H1 (cell line): Measurements from ENCODE around the gene KRABD2.

ENCODE experiments used
- CTCF ChIA-PET: fragments of 300-600 bp; sonication (Branson Sonifier 250); formaldehyde crosslinking; loops from one replicate; lab custom pipeline; 2021; ENCODE audit not compliant: partially characterized antibody; lab: Charles Lee
- POLR2A ChIA-PET: fragments of 300-600 bp; sonication (Branson Sonifier 250); formaldehyde crosslinking; loops from one replicate; lab custom pipeline; 2021; ENCODE audit warnings: inconsistent platforms; ENCODE audit not compliant: partially characterized antibody; lab: Charles Lee
- DNase-seq, 2 experiments: peaks; one replicate each; pipeline versions ENCODE4 v3.0.0 to v3.0.0-alpha.2; 2010 to 2022; ENCODE audit warnings: low spot score in 2 of 2, low read depth in 1 of 2, mixed read lengths in 1 of 2
- FAIRE-seq: peaks from 2 replicates; lab custom pipeline; 2011; peaks lifted over from hg19 to GRCh38; lab: Jason Lieb, UNC
- H2AFZ ChIP-seq: 2 replicates; pipeline ENCODE4 v1.8.1; 2012; ENCODE audit warnings: low read length, inconsistent platforms
- H2AK5ac ChIP-seq: 2 replicates; pipeline ENCODE4 v1.6.1; 2013; ENCODE audit warnings: low read depth, low read length
- H2BK120ac ChIP-seq: replicated peaks from 2 replicates; pipeline ENCODE3; 2013; ENCODE audit warnings: low read depth, low read length, inconsistent platforms
- H2BK12ac ChIP-seq: 2 replicates; pipeline ENCODE4 v1.6.1; 2013; ENCODE audit warnings: low read depth, low read length
- H2BK15ac ChIP-seq: 2 replicates; pipeline ENCODE4 v1.6.1; 2013; ENCODE audit warnings: low read length
- H2BK20ac ChIP-seq: 2 replicates; pipeline ENCODE4 v1.6.1; 2013; ENCODE audit warnings: low read length
- H2BK5ac ChIP-seq: 2 replicates; pipeline ENCODE4 v1.6.1; 2013; ENCODE audit warnings: low read depth, low read length
- H3K14ac ChIP-seq: 2 replicates; pipeline ENCODE4 v1.6.1; 2013; ENCODE audit warnings: inconsistent platforms; ENCODE audit not compliant: insufficient read length
- H3K18ac ChIP-seq: 2 replicates; pipeline ENCODE4 v1.6.1; 2013; ENCODE audit warnings: low read length; ENCODE audit errors: extremely low read depth
- H3K23ac ChIP-seq: 2 replicates; pipeline ENCODE4 v1.6.1; 2013; ENCODE audit warnings: inconsistent platforms; ENCODE audit not compliant: insufficient read length
- H3K23me2 ChIP-seq: 2 replicates; pipeline ENCODE4 v1.6.1; 2013; ENCODE audit warnings: low read depth, low read length
- H3K27ac ChIP-seq: 2 replicates; pipeline ENCODE4 v1.6.1; 2011; ENCODE audit warnings: low read depth, low read length, inconsistent platforms
- H3K27me3 ChIP-seq, 4 experiments: replicated peaks in 1 of 4; 1 replicate in 1 of 4; 2 replicates in 3 of 4; pipeline versions ENCODE4 v1.6.1 to v1.8.1; 2011 to 2013; ENCODE audit warnings: low read length in 3 of 4, mild to moderate bottlenecking in 3 of 4, inconsistent platforms in 2 of 4, mixed read lengths in 2 of 4, moderate library complexity in 1 of 4; ENCODE audit not compliant: control insufficient read depth in 3 of 4, insufficient read depth in 3 of 4; ENCODE audit errors: extremely low read depth in 1 of 4
- H3K36me3 ChIP-seq, 4 experiments: 2 replicates each; pipeline versions ENCODE4 v1.6.1 to v1.8.1; 2011 to 2013; ENCODE audit warnings: mild to moderate bottlenecking in 4 of 4, low read length in 3 of 4, moderate library complexity in 2 of 4, control low read depth in 1 of 4, inconsistent platforms in 1 of 4; ENCODE audit not compliant: insufficient read depth in 4 of 4, control insufficient read depth in 2 of 4
- H3K4ac ChIP-seq: replicated peaks from 2 replicates; pipeline ENCODE3; 2013; ENCODE audit warnings: low read length, low read depth, mixed read lengths, inconsistent platforms; ENCODE audit not compliant: insufficient read length
- H3K4me1 ChIP-seq, 4 experiments: replicated peaks in 1 of 4; 1 replicate in 1 of 4; 2 replicates in 3 of 4; pipeline versions ENCODE4 v1.6.1 to v1.8.1; 2011 to 2013; ENCODE audit warnings: low read length in 3 of 4, inconsistent platforms in 2 of 4, mixed read lengths in 1 of 4; ENCODE audit not compliant: insufficient read depth in 4 of 4, control insufficient read depth in 3 of 4
- H3K4me2 ChIP-seq, 2 experiments: 2 replicates each; pipeline versions ENCODE4 v1.6.1 to v1.8.1; 2011 to 2013; ENCODE audit warnings: low read depth in 2 of 2, low read length in 2 of 2, control low read depth in 1 of 2, inconsistent platforms in 1 of 2, mild to moderate bottlenecking in 1 of 2; ENCODE audit not compliant: insufficient read depth in 1 of 2
- H3K4me3 ChIP-seq, 4 experiments: fragments of 200-600, 300-600 bp in 1 of 4; sonication (generic), shearing (Covaris generic), sonication (Bioruptor Twin) in 1 of 4; 2 replicates each; pipeline versions ENCODE4 v1.5.1 to v1.8.1; 2011 to 2016; ENCODE audit warnings: low read length in 4 of 4, low read depth in 3 of 4, control low read depth in 2 of 4, inconsistent platforms in 2 of 4, mild to moderate bottlenecking in 2 of 4, mixed read lengths in 1 of 4, moderate library complexity in 1 of 4; ENCODE audit not compliant: insufficient read depth in 2 of 4; ENCODE audit errors: extremely low read depth in 1 of 4
- H3K56ac ChIP-seq: replicated peaks from 2 replicates; pipeline ENCODE3; 2013; ENCODE audit warnings: low read depth, mild to moderate bottlenecking, mixed read lengths, low read length, inconsistent platforms; ENCODE audit not compliant: insufficient read length
- H3K79me1 ChIP-seq: 2 replicates; pipeline ENCODE4 v1.6.1; 2013; ENCODE audit warnings: low read depth, low read length, control low read depth
- H3K79me2 ChIP-seq, 2 experiments: 2 replicates each; pipeline versions ENCODE4 v1.6.1 to v1.8.1; 2012 to 2013; ENCODE audit warnings: low read length in 2 of 2, mild to moderate bottlenecking in 2 of 2, inconsistent platforms in 1 of 2; ENCODE audit not compliant: insufficient read depth in 2 of 2, control insufficient read depth in 1 of 2
- H3K9ac ChIP-seq, 4 experiments: replicated peaks in 1 of 4; 1 replicate in 1 of 4; 2 replicates in 3 of 4; pipeline versions ENCODE4 v1.6.1 to v1.8.1; 2011 to 2013; ENCODE audit warnings: low read depth in 3 of 4, low read length in 3 of 4, control low read depth in 2 of 4, mild to moderate bottlenecking in 2 of 4, moderate library complexity in 2 of 4, inconsistent platforms in 1 of 4; ENCODE audit errors: extremely low read depth in 1 of 4
- H3K9me3 ChIP-seq, 2 experiments: 2 replicates each; pipeline versions ENCODE4 v1.6.1 to v1.8.1; 2012 to 2013; ENCODE audit warnings: mild to moderate bottlenecking in 2 of 2, moderate library complexity in 2 of 2, control low read depth in 1 of 2, inconsistent platforms in 1 of 2, low read depth in 1 of 2, low read length in 1 of 2, mixed read lengths in 1 of 2; ENCODE audit not compliant: insufficient read depth in 2 of 2
- H4K20me1 ChIP-seq, 2 experiments: replicated peaks in 1 of 2; 2 replicates each; pipeline versions ENCODE3 to v1.8.1; 2011 to 2013; ENCODE audit warnings: inconsistent platforms in 2 of 2, low read length in 2 of 2, mild to moderate bottlenecking in 1 of 2; ENCODE audit not compliant: insufficient read depth in 2 of 2, control insufficient read depth in 1 of 2
- H4K5ac ChIP-seq: 2 replicates; pipeline ENCODE4 v1.6.1; 2013; ENCODE audit warnings: low read length, low read depth, mixed read lengths, inconsistent platforms; ENCODE audit not compliant: insufficient read length
- H4K8ac ChIP-seq: 2 replicates; pipeline ENCODE4 v1.8.0; 2013; ENCODE audit warnings: mild to moderate bottlenecking, moderate library complexity, low read length, inconsistent platforms; ENCODE audit not compliant: insufficient read depth; ENCODE audit errors: extremely low read depth
- H4K91ac ChIP-seq: replicated peaks from 2 replicates; pipeline ENCODE3; 2013; ENCODE audit warnings: low read length, mixed read lengths, inconsistent platforms; ENCODE audit not compliant: insufficient read length
- BACH1 ChIP-seq: IDR thresholded peaks from 2 replicates; pipeline ENCODE4 v1.6.1; 2012; ENCODE audit warnings: low read length, improper control_type of control experiment
- BRCA1 ChIP-seq: IDR thresholded peaks from 2 replicates; pipeline ENCODE4 v1.6.1; 2012; ENCODE audit warnings: low read depth, low read length, improper control_type of control experiment
- CEBPB ChIP-seq: IDR thresholded peaks from 2 replicates; pipeline ENCODE4 v1.6.1; 2012; ENCODE audit warnings: low read depth, low read length
- CTBP2 ChIP-seq: IDR thresholded peaks from 2 replicates; pipeline ENCODE4 v1.7.0; 2011; ENCODE audit warnings: borderline replicate concordance, mild to moderate bottlenecking, moderate library complexity, mixed read lengths, low read length; ENCODE audit not compliant: insufficient read depth, insufficient read length
- EGR1 ChIP-seq: IDR thresholded peaks from 2 replicates; pipeline ENCODE4 v1.6.1; 2011; ENCODE audit warnings: low read depth, low read length, borderline replicate concordance
- KDM5A ChIP-seq: fragments of 200-600 bp; IDR thresholded peaks from 2 replicates; pipeline ENCODE4 v1.7.1; 2012; ENCODE audit warnings: mild to moderate bottlenecking, low read length, inconsistent platforms, mixed read lengths
- NRF1 ChIP-seq: IDR thresholded peaks from 2 replicates; pipeline ENCODE4 v1.6.1; 2011; ENCODE audit warnings: mild to moderate bottlenecking, low read depth, low read length, improper control_type of control experiment
- POLR2AphosphoS5 ChIP-seq: IDR thresholded peaks from 2 replicates; pipeline ENCODE4 v1.6.1; 2011; ENCODE audit warnings: low read depth, low read length
- RNF2 ChIP-seq: fragments of 200-900, 300-1000 bp; sonication (generic); IDR thresholded peaks from 2 replicates; pipeline ENCODE4 v1.7.1; 2016; ENCODE audit warnings: borderline replicate concordance, low read depth, mild to moderate bottlenecking, antibody characterized with exemption, low read length; ENCODE audit not compliant: poor library complexity, severe bottlenecking; ENCODE audit errors: missing control alignments
- SIX5 ChIP-seq: IDR thresholded peaks from 2 replicates; pipeline ENCODE4 v1.6.1; 2011; ENCODE audit warnings: mild to moderate bottlenecking, low read depth, low read length
- TAF7 ChIP-seq: optimal IDR thresholded peaks from 2 replicates; pipeline ENCODE3; 2011; ENCODE audit warnings: low read depth, mild to moderate bottlenecking, inconsistent platforms, low read length, moderate library complexity, borderline replicate concordance
- YY1 ChIP-seq: IDR thresholded peaks from 2 replicates; pipeline ENCODE4 v1.6.1; 2011; ENCODE audit warnings: low read depth, mild to moderate bottlenecking, low read length
- WGBS, 2 experiments: shearing (Covaris generic) in 1 of 2; methylation state at CpG; one replicate each; pipeline versions ENCODE4 v1.1.6 to v1.1.7; 2013 to 2015; ENCODE audit warnings: low lambda C conversion rate in 2 of 2, mixed read lengths in 2 of 2, inconsistent platforms in 1 of 2, low coverage in 1 of 2, missing lambda C conversion rate in 1 of 2; ENCODE audit not compliant: insufficient replicate concordance in 2 of 2, insufficient coverage in 1 of 2, insufficient read length in 1 of 2; ENCODE audit errors: extremely low coverage in 1 of 2, missing lambda C conversion rate in 1 of 2; 5-methylcytosine and 5-hydroxymethylcytosine counted together
- TF ChIP-seq, protein P1 (sequence below): IDR thresholded peaks from 2 replicates; pipeline ENCODE4 v1.6.1; 2012; ENCODE audit warnings: inconsistent platforms

KRABD2 gene

GRCh38 chr17:8327303-8327649 lies 49.2 kb downstream of the KRABD2 start:
- Histone ChIP-seq H3K9me3 (no peaks in the 10 kb centered on the region), H3K4me2 (peak overlapping the region; percentile 82 to 96), H2BK120ac (peak overlapping the region; percentile 49), H2AFZ (peak overlapping the region; percentile 90), H4K20me1 (no peaks in the 10 kb centered on the region), H3K79me1 (no peaks in the 10 kb centered on the region), H2BK20ac (no peak overlapping the region), H3K4ac (peak overlapping the region; percentile 35), H4K5ac (no peak overlapping the region), H3K36me3 (no peaks in the 10 kb centered on the region), H3K27me3 (peaks cover 2 to 20% (median 17%) of the 10 kb centered on the region in 4 experiments; a peak in 6 of 7 replicates), H3K18ac (peak overlapping the region; percentile 90), H3K23me2 (peaks cover 11% of the 10 kb centered on the region; the same call in 1 of the 2 replicates), H4K8ac (peak overlapping the region; percentile 58; the same call in 1 of the 2 replicates), H2BK15ac (peak overlapping the region; percentile 83; the same call in 1 of the 2 replicates), H3K4me1 (peaks cover 0 to 11% (median 5%) of the 10 kb centered on the region in 4 experiments; a peak in 5 of 7 replicates), H3K14ac (no peak overlapping the region), H3K56ac (peak overlapping the region; percentile 72), H3K23ac (no peak overlapping the region), H3K27ac (no peak overlapping the region), H2BK12ac (no peak overlapping the region), H3K4me3 (peak overlapping the region; percentile 56 to 73 (median 62)), H2BK5ac (no peak overlapping the region; the same call in 1 of the 2 replicates), H4K91ac (no peak overlapping the region), H3K79me2 (no peaks in the 10 kb centered on the region), H2AK5ac (no peak overlapping the region), H3K9ac (0 out of 7 replicates have a peak overlapping the region, but pooled peaks of 1 of the 4 experiments have one; percentile 3)
- CTCF ChIA-PET = interaction anchor here (1.1 to 6.0 kb wide), 5 partner anchors 11 to 42 kb away, joined by 4 to 56 read pairs (median 11); partner anchors contain the start of gene ODF4
- FAIRE-seq (no peak), DNase-seq (no peak)
- POLR2A ChIA-PET = interaction anchor here (0.6 to 4.6 kb wide), 9 partner anchors 9 to 102 kb away, joined by 3 to 33 read pairs (median 7); partner anchors contain the start of genes CTC1, KRABD2, PFAS and RPL26
- WGBS, 2 experiments = 31% methylated on average over 25 of the region's 25 CpGs; no CpG with 5 or more reads in 1 of the 2 experiments
- TF ChIP-seq BACH1 (no peak), EGR1 (no peak), CEBPB (no peak), NRF1 (no peak), SIX5 (no peak), YY1 (no peak), POLR2AphosphoS5 (no peak), KDM5A (no peak), RNF2 (no peak), BRCA1 (no peak), CTBP2 (no peak), TAF7 (no peak)
- TF ChIP-seq, protein P1, sequence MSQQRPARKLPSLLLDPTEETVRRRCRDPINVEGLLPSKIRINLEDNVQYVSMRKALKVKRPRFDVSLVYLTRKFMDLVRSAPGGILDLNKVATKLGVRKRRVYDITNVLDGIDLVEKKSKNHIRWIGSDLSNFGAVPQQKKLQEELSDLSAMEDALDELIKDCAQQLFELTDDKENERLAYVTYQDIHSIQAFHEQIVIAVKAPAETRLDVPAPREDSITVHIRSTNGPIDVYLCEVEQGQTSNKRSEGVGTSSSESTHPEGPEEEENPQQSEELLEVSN = 0 out of 2 replicates have a peak, but pooled peaks have one; percentile 46
